Keratinocyte (primary cell): Measurements from ENCODE around the gene MAGEB5.

Experiments
- CTCF ChIP-seq, 3 experiments: IDR thresholded peaks in 1 of 3; conservative IDR thresholded peaks in 1 of 3; optimal IDR thresholded peaks in 1 of 3; 2 replicates in 2 of 3; 3 replicates in 1 of 3; pipeline versions ENCODE3 to v1.5.1; 2011; ENCODE audit warnings: low read length in 3 of 3, mild to moderate bottlenecking in 3 of 3, moderate library complexity in 2 of 3, control low read depth in 1 of 3, inconsistent platforms in 1 of 3; ENCODE audit not compliant: insufficient read depth in 2 of 3; ENCODE audit errors: extremely low read depth in 1 of 3
- EZH2 ChIP-seq: IDR thresholded peaks from one replicate; pipeline ENCODE4 v1.6.1; 2012; ENCODE audit warnings: inconsistent platforms, mild to moderate bottlenecking, low read length, moderate library complexity

- no peak for TF ChIP-seq CTCF (optimal IDR thresholded peaks at IDR 0.05 in 1 of 3, IDR thresholded peaks at IDR 0.05 in 1 of 3, conservative IDR thresholded peaks at IDR 0.05 in 1 of 3; ENCODE audit: extremely low read depth in 1 of 3, insufficient read depth in 2 of 3, low read length in 3 of 3)
- TF ChIP-seq EZH2, result no peak
Measured at GRCh38 chrX:26203561-26203960, 12.4 kb upstream of the MAGEB5 start.
